OCI-LY1 (cell line): ENCODE data around the gene ZNF771.

ENCODE experiments used
- H2AFZ ChIP-seq: fragments of 200-600 bp; sonication (generic), shearing (Covaris generic); 2 replicates; pipeline ENCODE4 v1.6.0; 2014; ENCODE audit warnings: antibody characterized with exemption, mild to moderate bottlenecking, low read length
- H3F3A ChIP-seq: fragments of 200-600 bp; sonication (generic), shearing (Covaris generic); 2 replicates; pipeline ENCODE4 v1.6.0; 2014; ENCODE audit warnings: mild to moderate bottlenecking, antibody characterized with exemption, low read length, moderate library complexity; ENCODE audit not compliant: insufficient read depth
- H3K27ac ChIP-seq: fragments of 200-600 bp; sonication (generic); 2 replicates; pipeline ENCODE4 v1.5.1; 2014; ENCODE audit warnings: low read length, mixed run types, mild to moderate bottlenecking, low read depth; ENCODE audit not compliant: poor library complexity, severe bottlenecking
- H3K27me3 ChIP-seq: fragments of 200-600 bp; sonication (generic); 2 replicates; pipeline ENCODE4 v1.6.0; 2014; ENCODE audit warnings: antibody characterized with exemption, mild to moderate bottlenecking, low read length, moderate library complexity; ENCODE audit not compliant: insufficient read depth
- H3K36me3 ChIP-seq: fragments of 200-600 bp; sonication (generic); 2 replicates; pipeline ENCODE4 v1.6.1; 2014; ENCODE audit warnings: mild to moderate bottlenecking, antibody characterized with exemption, low read length, moderate library complexity, mixed read lengths; ENCODE audit not compliant: insufficient read depth
- H3K4me1 ChIP-seq: fragments of 200-600 bp; sonication (generic); 2 replicates; pipeline ENCODE4 v1.5.1; 2014; ENCODE audit warnings: mild to moderate bottlenecking, low read length, moderate library complexity; ENCODE audit not compliant: insufficient read depth, severe bottlenecking
- H3K4me2 ChIP-seq: fragments of 200-600 bp; sonication (generic), shearing (Covaris generic); 2 replicates; pipeline ENCODE4 v1.6.1; 2014; ENCODE audit warnings: low read length
- H3K4me3 ChIP-seq: fragments of 200-600 bp; sonication (generic); 2 replicates; pipeline ENCODE4 v1.5.1; 2014; ENCODE audit warnings: low read length, low read depth, mild to moderate bottlenecking, mixed read lengths; ENCODE audit not compliant: poor library complexity, severe bottlenecking
- H3K79me2 ChIP-seq: fragments of 200-600 bp; shearing (Covaris generic); 2 replicates; pipeline ENCODE4 v1.6.1; 2016; ENCODE audit warnings: mixed run types, low read length, mixed read lengths; ENCODE audit not compliant: insufficient read depth
- H3K9ac ChIP-seq: fragments of 200-600 bp; sonication (generic), shearing (Covaris generic); 2 replicates; pipeline ENCODE4 v1.6.1; 2014; ENCODE audit warnings: mild to moderate bottlenecking, low read length, mixed read lengths
- H3K9me2 ChIP-seq: fragments of 200-600 bp; sonication (generic), shearing (Covaris generic); 2 replicates; pipeline ENCODE4 v1.6.1; 2014; ENCODE audit warnings: low read depth, mild to moderate bottlenecking, low read length, mixed read lengths
- H3K9me3 ChIP-seq: fragments of 200-600 bp; shearing (Covaris generic); 2 replicates; pipeline ENCODE4 v1.6.1; 2014; ENCODE audit warnings: low read length, mixed read lengths
- H4K20me1 ChIP-seq: fragments of 200-600 bp; sonication (generic), shearing (Covaris generic); 2 replicates; pipeline ENCODE4 v1.6.0; 2016; ENCODE audit warnings: mild to moderate bottlenecking, low read length; ENCODE audit not compliant: insufficient read depth
- EZH2 ChIP-seq: fragments of 200-600 bp; sonication (generic), shearing (Covaris generic); IDR thresholded peaks from 2 replicates; pipeline ENCODE4 v1.8.0; 2017; ENCODE audit warnings: borderline replicate concordance, mixed run types, mild to moderate bottlenecking, antibody characterized with exemption, low read length, moderate library complexity, mixed read lengths
- TF ChIP-seq, protein P1 (sequence below): fragments of 200-600 bp; sonication (generic), shearing (Covaris generic); IDR thresholded peaks from 2 replicates; pipeline ENCODE4 v1.5.1; 2017; ENCODE audit warnings: mild to moderate bottlenecking, antibody characterized with exemption, low read length, moderate library complexity, mixed read lengths

Gene ZNF771

DNA sequence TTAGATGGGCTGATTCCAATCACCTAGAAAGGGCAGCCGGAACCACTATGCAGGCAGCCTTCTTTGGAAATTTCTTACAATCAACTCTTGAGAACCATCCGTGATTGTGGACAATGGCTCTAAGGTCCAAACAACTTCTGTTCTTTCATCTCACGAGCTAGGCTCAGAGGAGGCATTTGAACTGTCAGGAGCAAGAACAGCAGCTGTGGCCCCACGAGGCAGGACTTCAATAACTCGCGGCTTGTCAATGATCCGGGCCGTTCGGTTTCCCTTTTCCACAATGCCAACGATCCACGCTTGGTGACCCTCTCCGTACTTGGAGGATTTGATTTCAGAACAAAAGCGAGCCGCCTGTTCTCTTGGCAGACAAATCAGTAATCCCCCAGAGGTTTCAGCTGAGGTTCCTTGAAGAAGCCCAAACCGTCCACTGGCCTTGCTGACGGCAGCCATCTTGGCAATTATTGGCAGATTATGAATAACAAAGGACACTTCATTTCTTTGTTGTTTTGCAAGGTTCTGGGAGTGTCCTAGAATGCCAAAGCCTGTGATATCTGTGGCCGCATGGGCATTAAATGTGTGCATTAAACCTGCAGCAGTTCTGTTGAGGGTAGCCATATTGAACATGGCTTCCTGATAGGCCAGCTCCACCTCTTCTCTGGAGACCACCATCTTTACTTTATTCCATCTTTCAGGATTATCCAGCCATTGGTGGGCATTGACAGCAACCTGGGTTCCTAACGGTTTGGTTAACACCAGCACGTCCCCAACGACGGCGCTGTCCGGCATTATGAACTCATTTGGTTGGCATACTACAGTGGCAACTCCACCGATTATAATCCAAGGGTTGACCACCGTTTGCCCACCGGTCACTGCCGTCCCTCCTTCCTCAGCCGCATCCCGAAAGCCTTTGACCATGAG lies 37.1 kb downstream of the ZNF771 start:
- peaks cover 9% of the 10 kb centered on the region for H3K79me2 ChIP-seq
- peak overlapping the region; percentile 92 for H3K4me3 ChIP-seq
- no peaks in the 10 kb centered on the region for H4K20me1 ChIP-seq
- H3K9me2 ChIP-seq: no peaks in the 10 kb centered on the region
- H3K9me3 ChIP-seq: peaks cover 8% of the 10 kb centered on the region; the same call in 1 of the 2 replicates
- peak overlapping the region; percentile 84 for H3K4me2 ChIP-seq
- no peak overlapping the region for H2AFZ ChIP-seq
- no peaks in the 10 kb centered on the region; the same call in 1 of the 2 replicates for H3F3A ChIP-seq
- peaks cover 40% of the 10 kb centered on the region for H3K4me1 ChIP-seq
- peak overlapping the region; percentile 65 for H3K27ac ChIP-seq
- H3K36me3 ChIP-seq: peaks cover 25% of the 10 kb centered on the region
- TF ChIP-seq EZH2: no peak
- TF ChIP-seq, protein P1, sequence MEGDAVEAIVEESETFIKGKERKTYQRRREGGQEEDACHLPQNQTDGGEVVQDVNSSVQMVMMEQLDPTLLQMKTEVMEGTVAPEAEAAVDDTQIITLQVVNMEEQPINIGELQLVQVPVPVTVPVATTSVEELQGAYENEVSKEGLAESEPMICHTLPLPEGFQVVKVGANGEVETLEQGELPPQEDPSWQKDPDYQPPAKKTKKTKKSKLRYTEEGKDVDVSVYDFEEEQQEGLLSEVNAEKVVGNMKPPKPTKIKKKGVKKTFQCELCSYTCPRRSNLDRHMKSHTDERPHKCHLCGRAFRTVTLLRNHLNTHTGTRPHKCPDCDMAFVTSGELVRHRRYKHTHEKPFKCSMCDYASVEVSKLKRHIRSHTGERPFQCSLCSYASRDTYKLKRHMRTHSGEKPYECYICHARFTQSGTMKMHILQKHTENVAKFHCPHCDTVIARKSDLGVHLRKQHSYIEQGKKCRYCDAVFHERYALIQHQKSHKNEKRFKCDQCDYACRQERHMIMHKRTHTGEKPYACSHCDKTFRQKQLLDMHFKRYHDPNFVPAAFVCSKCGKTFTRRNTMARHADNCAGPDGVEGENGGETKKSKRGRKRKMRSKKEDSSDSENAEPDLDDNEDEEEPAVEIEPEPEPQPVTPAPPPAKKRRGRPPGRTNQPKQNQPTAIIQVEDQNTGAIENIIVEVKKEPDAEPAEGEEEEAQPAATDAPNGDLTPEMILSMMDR: no peak
- H3K27me3 ChIP-seq: no peaks in the 10 kb centered on the region
- peak overlapping the region; percentile 95 for H3K9ac ChIP-seq

DNA sequence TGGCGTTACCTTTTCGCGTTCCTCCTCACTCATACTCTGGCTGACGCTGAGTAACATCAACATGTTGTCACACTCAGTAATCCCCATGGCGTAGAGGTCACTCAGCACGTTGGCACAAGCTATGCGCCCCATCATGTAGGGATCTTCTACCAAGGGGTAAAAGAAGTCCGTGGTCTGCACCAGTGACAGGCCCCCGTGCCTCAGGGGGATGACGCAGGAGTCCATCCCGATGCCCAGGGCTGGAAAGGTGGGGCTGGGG lies 37.7 kb downstream of the ZNF771 start:
- Histone ChIP-seq H3K9me3 (peaks cover 8% of the 10 kb centered on the region; the same call in 1 of the 2 replicates), H3K4me1 (peaks cover 36% of the 10 kb centered on the region), H2AFZ (no peak overlapping the region), H3K9ac (peak overlapping the region; percentile 95), H3K27ac (peak overlapping the region; percentile 65), H3K27me3 (no peaks in the 10 kb centered on the region), H3K4me3 (peak overlapping the region; percentile 92), H3K79me2 (peaks cover 9% of the 10 kb centered on the region), H3F3A (no peaks in the 10 kb centered on the region; the same call in 1 of the 2 replicates), H3K9me2 (no peaks in the 10 kb centered on the region), H3K36me3 (peaks cover 25% of the 10 kb centered on the region), H4K20me1 (no peaks in the 10 kb centered on the region), H3K4me2 (peak overlapping the region; percentile 84)
- no peak for TF ChIP-seq EZH2
- TF ChIP-seq, protein P1: no peak

GRCh38 chr16:30445408-30446202 lies 38.2 kb downstream of the ZNF771 start, which contains the start of gene SEPHS2:
Gene SEPHS2 (minus strand): TSS chr16:30445874. CDS start chr16:30445727, 147 bp downstream.
- no peaks in the 10 kb centered on the region; the same call in 1 of the 2 replicates for H3F3A ChIP-seq
- no peaks in the 10 kb centered on the region for H3K27me3 ChIP-seq
- TF ChIP-seq, protein P1: peak; percentile 42; the same call in 1 of the 2 replicates
- TF ChIP-seq EZH2: no peak
- H3K79me2 ChIP-seq: peaks cover 9% of the 10 kb centered on the region
- H3K9me3 ChIP-seq: peaks cover 8% of the 10 kb centered on the region; the same call in 1 of the 2 replicates
- peak within 1 kb of the TSS; percentile 84 for H3K4me2 ChIP-seq
- no peaks in the 10 kb centered on the region for H3K9me2 ChIP-seq
- no peaks in the 10 kb centered on the region for H4K20me1 ChIP-seq
- peak within 1 kb of the TSS; percentile 95 for H3K9ac ChIP-seq
- peaks cover 36% of the 10 kb centered on the region for H3K4me1 ChIP-seq
- peak within 1 kb of the TSS; percentile 92 for H3K4me3 ChIP-seq
- H3K36me3 ChIP-seq: peaks cover 25% of the 10 kb centered on the region
- H3K27ac ChIP-seq: peak within 1 kb of the TSS; percentile 65
- H2AFZ ChIP-seq: peak within 1 kb of the TSS; percentile 90
